GM19467 (cell line): ENCODE data around the gene TTLL6.
"Not testable (repeated sequence)": the region's sequence is repeated elsewhere in the genome, so short reads cannot be mapped to it uniquely, and the experiment has no call there.

Experiments used
- ATAC-seq: cut with Tn5 transposase; IDR thresholded peaks from one replicate; pipeline ENCODE4 v1.9.1; 2021; ENCODE audit warnings: mild to moderate bottlenecking, moderate library complexity; ENCODE audit not compliant: unreplicated experiment

The TTLL6 gene

DNA sequence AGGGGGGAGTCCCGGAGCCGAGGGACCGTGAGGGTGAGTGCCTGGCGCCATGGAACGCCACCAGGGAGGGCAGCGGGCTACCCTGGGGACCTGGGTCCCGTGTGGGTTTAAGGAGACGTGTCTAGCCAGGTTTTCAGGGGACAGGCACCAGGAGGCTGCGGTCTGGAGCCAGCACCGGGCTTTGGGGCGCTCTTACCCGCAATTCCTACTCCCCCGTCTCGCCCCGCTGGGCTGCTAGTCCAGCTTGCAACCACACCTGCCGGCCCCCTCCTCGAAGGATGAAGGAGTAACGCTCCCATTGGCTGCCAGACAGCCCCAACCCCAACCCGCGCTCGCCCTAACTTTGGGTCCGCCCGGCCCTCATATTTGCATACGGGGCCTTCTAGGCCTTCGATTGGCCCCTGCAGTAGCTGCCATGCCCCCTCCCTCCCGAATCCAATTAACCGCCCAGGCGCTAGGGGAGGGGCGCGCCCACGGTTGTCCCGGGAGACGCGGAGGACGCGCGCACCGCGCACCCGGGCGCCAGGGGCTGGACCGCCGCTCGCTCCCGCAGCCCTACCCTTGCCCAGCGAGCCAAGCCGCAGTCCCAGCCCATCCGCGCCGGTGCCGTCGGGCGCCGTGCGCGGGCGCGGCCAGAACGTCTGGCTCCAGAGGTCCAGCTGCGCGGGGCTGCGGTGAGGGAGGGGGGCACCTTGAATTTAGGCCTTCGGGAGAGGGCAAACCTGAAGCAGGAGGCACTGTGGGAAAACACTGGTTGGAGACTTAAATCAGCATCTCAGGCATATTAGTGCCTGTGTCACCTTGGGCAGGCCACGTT is at the start of gene TTLL6:
TTLL6 (minus strand) TSS at position 456 of the 817 bp plus-strand sequence; CDS start at position 299, 157 bp downstream.
- no peak for ATAC-seq

DNA sequence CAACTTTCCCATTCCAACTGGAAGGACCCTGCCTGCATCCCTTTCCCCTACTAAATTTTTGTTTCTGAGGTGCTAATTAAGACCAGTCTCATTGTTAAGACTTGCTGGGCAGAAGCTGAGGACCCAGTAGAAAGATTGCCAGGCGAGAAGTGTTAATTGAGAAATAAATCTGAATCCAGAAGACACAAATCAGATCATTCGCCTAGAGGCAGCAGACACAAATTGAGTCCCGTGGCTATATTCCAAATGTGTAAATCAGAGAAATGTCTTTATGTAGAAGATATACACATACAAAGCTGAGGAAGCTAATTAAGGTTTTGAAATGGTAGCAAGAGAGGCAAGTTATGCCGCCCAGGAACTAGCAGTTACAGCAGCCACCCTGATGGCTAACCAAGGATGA is 43.4 kb upstream of the TTLL6 start:
- no peak for ATAC-seq

DNA sequence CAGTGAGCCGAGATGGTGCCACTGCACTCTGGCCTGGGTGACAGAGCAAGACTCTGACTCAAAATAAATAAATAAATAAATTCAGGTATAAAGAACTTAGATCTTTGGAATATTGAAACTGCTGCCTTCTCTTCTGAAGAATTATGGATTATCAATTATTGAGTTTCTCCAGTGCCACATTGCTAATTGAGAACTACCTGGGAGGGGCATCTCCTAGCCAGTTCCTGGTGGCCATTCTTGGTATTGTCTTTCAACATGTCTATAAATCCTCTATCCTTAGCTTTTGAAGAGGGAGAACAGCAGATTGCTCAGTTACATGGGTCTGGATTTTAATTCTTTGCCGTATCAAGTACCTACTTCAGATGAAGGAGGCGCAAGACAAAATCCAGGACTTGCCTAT is 43.0 kb upstream of the TTLL6 start:
- no peak for ATAC-seq

DNA sequence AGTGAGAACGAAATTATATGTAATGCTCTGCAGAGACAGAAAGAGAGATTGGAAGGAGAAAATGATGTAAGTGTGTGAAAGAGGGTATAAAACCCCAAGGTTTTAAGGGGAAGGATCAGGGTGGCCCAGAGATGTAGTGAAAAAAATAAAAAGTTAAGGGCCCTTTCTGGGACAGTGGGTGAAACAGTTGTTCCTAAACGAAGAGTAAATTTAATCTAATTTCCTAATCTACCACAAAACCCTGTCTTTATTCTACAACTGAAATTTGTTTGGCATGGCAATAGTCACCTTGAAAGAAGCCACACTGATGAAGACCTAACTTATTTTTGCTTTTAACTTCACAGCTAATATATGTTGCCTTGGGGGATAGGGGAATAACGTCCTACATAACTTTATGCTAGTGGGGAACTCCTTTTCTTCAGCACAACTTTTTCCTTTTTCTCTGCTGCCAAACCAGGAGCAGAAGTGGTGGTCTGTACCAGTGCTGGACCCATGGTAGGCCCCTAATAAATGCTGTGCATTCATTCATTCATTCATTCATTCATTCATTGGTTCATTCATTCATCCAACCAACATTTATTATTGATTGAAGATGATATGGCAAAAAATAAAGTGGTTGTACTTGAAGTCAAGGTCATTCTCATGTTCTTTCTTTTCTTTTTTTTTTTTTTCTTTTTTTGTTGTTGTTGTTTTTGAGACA is 39.2 kb upstream of the TTLL6 start:
- no peak for ATAC-seq

DNA sequence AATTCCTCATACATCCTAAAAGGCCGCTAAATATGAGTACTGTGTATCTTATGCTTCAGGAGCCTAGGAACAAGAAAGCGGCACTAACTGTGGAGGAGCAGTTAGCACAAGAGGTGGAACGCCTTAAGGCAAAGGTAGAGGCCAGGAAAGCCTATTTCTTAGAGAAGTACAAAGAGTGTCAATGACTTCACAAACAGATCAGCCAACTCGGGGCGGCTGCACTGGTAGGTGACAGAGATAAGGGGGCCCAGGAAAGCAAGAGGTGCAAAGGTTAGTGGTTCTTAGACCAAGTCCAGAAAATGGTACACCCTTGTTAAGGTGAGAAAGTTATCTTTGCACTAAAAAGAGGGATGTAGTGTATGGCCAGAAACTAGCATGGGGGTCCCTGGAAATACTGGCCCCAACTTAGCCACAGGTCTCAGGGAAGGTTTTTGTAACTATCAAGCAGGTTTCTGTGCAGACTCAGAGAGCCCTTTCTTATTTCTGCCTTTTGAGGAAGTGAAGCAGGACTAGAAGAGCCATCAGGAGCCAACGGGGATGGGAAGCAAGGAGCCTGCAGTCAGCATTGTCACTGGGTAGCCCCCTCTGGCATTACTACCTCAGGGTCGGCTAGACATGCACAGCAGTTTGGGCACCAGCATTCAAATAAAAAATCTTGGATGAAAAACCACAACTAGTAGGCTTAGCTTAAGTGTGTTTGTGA is 37.9 kb upstream of the TTLL6 start:
- no peak for ATAC-seq

DNA sequence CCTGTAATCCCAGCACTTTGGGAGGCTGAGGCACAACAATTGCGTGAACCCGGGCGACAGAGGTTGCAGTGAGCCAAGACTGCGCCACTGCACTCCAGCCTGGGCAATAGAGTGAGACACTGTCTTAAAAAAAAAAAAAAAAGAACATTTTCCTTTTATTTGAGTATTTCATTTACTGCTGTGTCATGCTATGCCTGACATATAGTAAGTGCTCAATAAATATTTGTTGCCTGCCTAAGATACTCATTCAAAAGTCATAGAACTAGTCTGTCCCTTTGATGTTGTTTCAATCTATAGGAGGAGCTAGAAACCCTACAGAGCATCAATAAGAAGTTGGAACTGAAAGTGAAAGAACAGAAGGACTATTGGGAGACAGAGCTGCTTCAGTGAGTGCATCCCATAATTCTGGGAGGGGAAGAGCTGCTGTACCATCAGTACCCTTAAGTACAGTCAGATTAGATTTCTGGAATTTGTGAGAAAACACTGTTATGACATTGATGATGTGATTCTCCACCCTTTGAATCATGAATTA is 33.8 kb upstream of the TTLL6 start:
- ATAC-seq: no peak

DNA sequence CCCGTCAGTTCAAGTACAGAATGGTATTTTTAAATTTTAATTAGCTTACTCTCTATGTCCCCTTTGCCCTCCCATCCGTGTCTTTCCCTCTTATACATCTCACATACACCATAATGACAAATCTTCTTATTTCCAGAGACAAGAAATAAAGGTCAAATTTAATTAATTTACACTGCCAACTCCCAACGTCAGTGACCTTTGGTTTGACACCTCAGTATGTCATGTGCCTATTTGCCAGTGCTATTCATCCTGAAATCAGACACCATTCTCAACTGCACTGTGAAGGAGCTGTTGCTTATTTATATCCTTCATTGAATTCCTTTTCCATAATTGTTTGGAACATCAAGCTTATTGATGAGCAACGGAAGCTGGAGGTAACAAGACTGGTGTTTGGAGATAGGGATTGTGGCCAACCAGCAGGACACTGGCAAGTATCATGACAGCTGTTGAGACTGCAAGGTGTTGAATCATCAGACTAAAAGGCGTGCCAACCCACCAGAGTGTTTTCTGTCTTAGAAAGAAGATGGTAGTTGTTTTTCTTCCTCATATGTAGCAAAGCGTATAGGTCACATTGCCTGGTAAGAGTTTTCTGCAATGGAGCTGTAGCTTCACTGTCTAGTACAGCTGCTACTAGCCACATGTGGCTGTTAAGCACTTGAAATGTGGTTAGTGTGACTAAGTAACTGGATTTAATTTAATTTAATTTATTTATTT is 26.3 kb upstream of the TTLL6 start:
- no peak for ATAC-seq

DNA sequence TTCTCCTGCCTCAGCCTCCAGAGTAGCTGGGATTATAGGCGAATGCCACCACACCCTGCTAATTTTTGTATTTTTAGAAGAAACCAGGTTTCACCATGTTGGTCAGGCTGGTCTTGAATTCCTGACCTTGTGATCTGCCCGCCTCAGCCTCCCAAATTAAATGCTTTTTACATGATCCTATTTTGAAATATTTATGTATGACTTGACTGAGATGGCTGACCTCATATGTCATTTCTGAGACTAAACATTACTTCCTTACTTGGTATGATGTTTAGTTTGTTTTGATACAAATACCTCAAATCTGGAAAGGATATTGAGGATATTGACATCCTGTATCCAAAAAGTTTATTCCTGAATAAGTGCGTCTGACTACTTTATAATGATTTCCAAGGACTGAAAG is 25.7 kb upstream of the TTLL6 start:
- ATAC-seq: no peak

DNA sequence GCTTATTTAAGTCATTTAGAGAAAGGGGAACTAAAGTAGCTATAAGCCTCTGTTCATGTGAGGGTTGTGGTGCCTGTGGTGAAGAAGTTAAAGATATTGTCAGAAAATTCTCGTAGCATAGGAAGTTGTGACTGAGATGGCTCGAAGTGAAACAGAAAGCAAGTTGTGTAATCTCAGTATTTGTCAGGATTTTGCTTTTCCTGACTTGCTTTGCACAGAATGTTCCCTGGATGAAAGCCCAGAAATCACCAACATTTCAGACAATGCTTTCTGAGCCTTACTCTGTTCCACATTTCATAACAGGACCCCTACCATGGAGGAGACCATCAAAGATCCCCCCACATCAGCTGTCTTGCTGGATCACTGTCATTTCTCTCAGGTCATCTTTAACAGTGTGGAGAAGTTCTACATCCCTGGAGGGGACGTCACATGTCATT is 24.4 kb upstream of the TTLL6 start:
- ATAC-seq: peak; percentile 70

DNA sequence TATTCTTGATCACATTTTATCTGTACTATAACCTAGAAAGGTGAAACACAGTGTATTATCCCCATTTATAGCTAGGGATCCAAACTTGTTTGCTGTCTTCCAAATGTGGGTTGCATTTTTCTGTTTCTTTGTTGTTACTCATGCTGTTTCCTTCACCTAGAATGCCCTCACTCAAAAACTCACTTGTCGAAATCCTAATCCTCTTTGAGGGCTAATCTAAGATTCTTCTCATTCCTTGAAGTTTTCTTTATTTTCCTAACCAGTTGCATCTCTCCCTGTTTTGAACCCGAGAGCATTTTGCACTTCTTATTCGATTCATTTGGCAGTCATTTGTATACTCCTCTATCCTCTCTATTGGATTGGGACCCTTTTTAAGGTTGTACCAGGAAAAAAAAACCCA is 23.4 kb upstream of the TTLL6 start:
- ATAC-seq: no peak

DNA sequence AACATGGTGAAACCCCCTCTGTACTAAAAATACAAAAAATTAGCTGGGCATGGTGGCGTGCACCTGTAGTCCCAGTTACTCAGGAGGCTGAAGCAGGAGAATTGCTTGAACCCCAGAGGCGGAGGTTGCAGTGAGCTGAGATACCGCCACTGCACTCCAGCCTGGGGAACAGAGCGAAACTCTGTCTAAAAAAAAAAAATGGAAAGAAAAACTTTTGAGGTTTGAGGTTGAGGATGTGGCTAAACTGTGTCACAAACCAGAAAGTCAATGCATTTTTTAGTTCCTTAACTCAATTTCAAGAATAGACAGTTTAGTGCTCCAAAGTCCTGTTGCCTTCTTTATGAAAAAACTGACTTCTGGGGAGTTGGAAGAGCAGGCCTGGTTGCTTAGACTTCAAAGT is 20.4 kb upstream of the TTLL6 start:
- not testable (repeated sequence) for ATAC-seq

DNA sequence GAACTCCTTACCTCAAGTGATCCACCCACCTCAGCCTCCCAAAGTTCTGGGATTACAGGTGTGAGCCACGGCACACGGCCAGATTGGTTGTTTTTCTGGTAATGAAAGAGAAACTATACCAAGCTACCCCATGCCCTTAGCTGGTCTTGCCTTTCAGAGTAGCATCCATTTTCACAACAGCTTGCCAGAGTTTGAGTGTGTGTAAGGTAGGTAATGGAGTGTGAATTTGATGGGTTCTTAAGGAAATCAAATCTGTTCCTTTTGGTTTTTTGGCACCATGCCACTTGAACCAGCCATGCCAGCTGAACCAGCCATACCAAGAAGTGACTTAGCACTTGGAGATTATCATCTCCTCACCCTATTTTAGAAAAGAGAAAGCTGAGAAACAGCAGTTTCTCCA is 18.9 kb upstream of the TTLL6 start:
- ATAC-seq: no peak

DNA sequence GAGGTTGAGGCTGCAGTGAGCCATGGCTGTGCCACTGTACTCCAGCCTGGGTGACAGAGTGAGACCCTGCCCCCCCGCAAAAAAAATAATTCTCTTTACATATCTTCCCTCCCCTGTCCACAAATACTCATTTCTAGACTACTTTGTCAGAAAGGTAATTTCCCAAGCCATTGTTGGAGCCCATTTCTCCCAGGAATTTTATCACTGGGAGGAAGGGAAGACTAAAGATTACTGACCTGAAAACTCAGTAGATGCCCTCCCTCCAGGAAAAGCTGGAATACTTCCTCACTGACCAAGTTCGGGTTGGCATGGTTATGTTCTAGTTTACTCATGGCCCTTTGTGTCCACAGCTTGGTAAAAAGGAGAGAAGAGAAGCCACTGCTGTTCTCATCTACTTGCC is 17.9 kb upstream of the TTLL6 start:
- ATAC-seq: no peak

DNA sequence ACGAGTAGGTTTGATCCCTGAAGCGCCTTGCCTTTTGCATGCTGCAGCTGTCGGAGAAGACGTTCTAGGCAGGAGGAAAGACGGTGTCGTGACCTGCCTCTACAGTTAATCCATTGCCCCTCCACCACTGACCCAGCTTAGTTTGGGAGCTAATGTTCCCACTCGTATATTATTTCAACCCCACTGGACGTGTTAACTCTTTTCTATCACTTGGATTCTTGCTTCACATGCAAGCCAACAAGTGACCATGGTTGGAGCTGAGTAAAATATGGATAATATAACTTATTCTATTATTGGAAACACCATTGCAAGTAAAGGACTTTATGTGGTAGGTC is 14.5 kb upstream of the TTLL6 start:
- ATAC-seq: no peak

DNA sequence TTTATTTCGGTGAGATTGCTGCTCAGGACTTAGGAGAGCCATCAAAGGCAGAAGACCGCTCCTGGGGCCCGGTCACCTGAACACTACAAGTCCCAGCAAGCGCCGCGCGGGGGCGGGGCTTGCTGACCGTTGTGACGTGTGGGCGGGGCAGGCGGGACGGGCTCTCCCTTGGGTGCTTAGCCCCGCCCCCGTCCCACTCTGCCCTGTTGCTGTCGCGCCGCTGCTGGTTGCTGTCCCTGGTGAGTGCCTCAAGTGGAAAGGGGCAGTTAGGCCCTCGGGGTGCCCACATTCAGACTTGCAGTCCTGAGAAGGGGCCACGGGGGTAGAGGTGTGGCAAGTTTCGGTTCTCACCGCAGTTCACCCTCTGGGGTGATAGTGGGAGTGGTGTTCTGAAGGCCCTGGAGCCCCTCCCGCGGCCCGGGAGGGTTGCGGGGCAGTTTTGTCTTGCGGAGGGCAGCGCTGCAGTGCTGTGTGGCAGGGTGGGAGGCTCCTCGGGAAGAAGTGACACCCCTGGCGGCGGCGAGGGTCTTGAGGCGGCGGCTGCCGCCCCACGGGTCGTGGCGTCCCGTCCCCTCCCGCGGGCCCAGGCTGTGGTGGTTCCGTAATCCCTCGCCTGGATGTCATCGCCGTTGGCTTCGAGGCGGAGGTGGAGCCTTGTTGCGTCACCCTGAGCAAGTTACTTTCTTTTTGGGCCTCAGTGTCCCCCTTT is 14.0 kb upstream of the TTLL6 start, which contains the start of gene CALCOCO2:
CALCOCO2 (plus strand) TSS at position 196 of the 709 bp plus-strand sequence. CDS start 10,673 bp downstream, outside the sequence.
- ATAC-seq: peak; percentile 83

DNA sequence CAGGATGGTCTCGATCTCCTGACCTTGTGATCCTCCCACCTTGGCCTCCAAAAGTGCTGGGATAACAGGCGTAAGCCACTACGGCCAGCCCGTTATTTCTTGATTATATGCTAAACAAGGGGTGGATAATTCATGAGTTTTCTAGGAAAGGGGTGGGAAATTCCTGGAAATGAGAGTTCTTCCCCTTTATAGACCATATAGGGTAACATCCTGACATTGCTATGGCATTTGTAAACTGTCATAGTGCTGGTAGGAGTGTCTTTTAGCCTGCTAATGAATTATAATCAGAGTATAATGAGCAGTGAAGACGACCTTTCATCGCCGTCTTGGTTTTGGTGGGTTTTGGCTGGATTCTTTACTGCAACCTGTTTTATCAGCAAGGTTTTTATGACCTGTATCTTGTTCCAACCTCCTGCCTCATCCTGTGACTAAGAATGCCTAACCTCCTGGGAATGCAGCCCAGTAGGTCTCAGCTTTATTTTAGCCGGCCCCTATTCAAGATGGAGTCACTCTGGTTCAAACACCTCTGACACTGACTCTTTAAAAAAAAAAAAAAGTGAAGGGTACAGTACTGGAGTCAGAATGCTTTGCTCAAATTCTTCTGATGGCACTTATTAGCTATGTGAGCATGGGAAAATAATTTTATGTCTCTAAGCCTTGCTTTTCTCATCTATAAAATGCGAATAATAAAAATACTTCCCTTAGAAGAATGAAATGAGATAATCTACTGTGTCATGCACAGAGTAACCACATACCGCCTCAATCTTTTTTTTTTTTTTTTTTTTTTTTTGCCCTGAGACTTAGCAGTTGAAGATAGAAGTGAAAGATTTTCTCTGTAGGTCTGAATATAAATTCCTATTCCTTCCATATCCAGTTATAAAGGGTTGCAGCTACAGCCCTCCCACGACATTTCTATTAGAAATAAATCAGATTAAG is 8.7 kb upstream of the TTLL6 start:
- ATAC-seq: no peak

DNA sequence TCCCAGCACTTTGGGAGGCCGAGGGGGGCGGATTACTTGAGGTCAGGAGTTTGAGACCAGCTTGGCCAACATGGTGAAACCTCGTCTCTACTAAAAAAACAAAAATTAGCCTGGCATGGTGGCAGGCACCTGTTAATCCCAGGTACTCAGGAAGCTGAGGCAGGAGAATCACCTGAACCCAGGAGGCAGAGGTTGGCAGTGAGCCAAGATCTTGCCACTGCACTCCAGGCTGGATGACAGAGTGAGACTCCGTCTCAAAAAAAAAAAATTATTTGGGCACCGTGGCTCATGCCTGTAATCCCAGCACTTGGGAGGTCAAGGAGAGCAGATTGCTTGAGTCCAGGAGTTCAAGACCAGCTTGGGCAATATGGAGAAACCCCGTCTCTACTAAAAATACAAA is 3.9 kb upstream of the TTLL6 start:
- ATAC-seq: not testable (repeated sequence)

DNA sequence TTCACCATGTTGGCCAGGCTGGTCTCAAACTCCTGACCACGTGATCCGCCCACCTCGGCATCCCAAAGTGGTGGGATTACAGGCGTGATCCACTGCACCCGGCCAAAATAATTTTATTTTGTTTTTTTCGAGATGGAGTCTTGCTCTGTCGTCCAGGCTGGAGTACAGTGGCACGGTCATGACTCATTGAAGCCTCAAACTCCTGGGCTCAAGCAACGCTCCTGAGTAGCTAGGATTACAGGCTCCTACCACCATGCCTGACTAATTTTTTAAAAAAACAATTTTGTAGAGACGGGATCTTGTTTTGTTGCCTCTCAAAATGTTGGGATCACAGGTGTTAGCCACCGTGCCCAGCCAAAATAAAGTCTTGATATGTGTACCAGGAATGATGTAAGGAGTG is 2.4 kb upstream of the TTLL6 start:
- ATAC-seq: no peak

DNA sequence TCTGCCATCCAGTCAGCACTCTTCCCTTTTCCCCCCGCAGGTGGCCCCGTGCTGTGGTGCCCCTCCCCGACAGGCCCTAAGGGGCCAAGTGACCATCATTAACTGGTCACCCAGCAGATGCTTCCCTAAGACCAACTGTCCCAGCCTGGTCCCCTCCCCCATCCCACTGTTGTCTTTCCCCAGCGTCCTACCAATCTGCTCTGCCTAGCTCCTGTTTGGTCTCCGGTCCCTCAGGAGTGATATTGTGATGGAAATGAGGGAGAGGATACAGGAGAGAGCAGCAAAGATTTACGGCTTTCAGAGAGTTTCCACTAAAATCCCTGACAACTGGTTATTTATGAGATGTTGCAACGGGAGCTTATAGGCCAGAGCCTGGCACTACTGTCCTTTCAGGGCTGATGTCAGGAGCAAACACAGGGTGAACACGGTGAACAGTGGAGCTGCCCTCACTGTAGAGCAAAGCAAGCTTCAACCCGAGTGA is 1.4 kb upstream of the TTLL6 start:
- ATAC-seq: no peak
